ENCODE results near the gene PIEZO1. TPM values are rescaled to one million over a fixed set of nuclear protein-coding genes. Genes with fewer than 3 reads are reported as not detected.

The PIEZO1 gene
- total RNA-seq, 5 donors from 2014 or later (not counting 1 experiment from before 2014, with no cell fraction given): 139 to 274 (median 240) TPM

GRCh38 chr16:88712362-88712979, 72.5 kb downstream of the PIEZO1 start:
- CTCF ChIA-PET: no interaction called here

DNA sequence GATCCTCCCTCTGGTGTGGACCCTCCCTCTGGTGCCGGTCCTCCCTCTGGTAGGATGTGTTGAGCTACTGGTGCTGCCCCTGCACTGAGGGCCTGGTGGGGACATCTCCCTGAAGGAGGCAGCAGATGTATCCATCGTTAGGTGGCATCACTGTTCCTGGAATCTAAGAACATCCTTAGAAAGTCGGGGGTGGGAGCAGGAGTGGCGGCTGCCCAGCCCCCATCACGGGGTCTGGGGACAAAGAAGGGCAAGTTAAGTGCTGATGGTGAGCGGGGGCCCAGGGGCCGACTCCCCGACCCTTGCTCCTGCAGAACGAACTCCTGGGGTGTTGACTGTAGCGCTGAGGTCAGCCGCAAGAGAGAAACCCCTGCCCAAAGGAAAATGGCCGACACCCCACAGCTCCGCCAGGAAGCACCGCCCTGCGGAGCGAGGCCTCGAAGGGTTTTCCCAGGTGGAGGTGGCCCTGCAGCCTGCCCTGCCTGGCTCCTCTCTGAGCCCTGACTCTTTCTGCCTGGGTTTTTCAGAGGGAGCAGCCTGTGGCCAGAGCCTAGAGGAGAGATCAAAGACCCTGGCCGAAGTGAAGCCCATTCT, 73.2 kb downstream of the PIEZO1 start:
- no peaks in the 10 kb centered on the region for H3K27me3 Mint-ChIP-seq
- no peaks in the 10 kb centered on the region for H3K9me3 ChIP-seq
- H3K4me3 Mint-ChIP-seq: no peak overlapping the region
- no peaks in the 10 kb centered on the region for H3K27me3 ChIP-seq (replicated peaks in 1 of 2; ENCODE audit: control insufficient read depth in 2 of 2, extremely low read depth in 1 of 2, insufficient read depth in 2 of 2, low read length in 1 of 2)
- H3K4me1 Mint-ChIP-seq: peaks cover 10 to 18% (median 10%) of the 10 kb centered on the region in 3 donors
- CTCF ChIA-PET: no interaction called here
- 89% methylated on average over 15 of the region's 18 CpGs for WGBS (ENCODE audit: insufficient coverage)
- peaks cover 8 to 26% of the 10 kb centered on the region in 2 experiments for H3K4me1 ChIP-seq (ENCODE audit: control insufficient read depth in 1 of 2, extremely low read depth in 1 of 2, insufficient read depth in 2 of 2, low read length in 2 of 2)
- no peaks in the 10 kb centered on the region for H3K36me3 Mint-ChIP-seq
- DNase-seq (no peak), ATAC-seq (replicated peaks in 1 of 4) (no peak)
- no peak overlapping the region for H3K27ac ChIP-seq (ENCODE audit: low read length)
- H3K4me3 ChIP-seq (ENCODE audit: control insufficient read depth in 1 of 2, extremely low read depth in 1 of 2, low read length in 1 of 2): no peak overlapping the region
- no peaks in the 10 kb centered on the region for H3K9me3 Mint-ChIP-seq
- H3K36me3 ChIP-seq (ENCODE audit: control insufficient read depth in 2 of 2, extremely low read depth in 1 of 2, insufficient read depth in 1 of 2, low read length in 1 of 2): peaks cover 20 to 47% of the 10 kb centered on the region in 2 donors
- peak overlapping the region; percentile 22 to 39 for H3K27ac Mint-ChIP-seq
- POLR2A ChIA-PET: no interaction called here

More at GRCh38 chr16:88712362-88712979, 72.5 kb downstream of the PIEZO1 start:
- H3K4me3 ChIP-seq (ENCODE audit: control insufficient read depth in 1 of 2, extremely low read depth in 1 of 2, low read length in 1 of 2): no peak overlapping the region
- Mint-ChIP-seq H3K9me3 (no peaks in the 10 kb centered on the region), H3K27me3 (no peaks in the 10 kb centered on the region), H3K4me3 (no peak overlapping the region), H3K4me1 (peaks cover 3 to 12% (median 4%) of the 10 kb centered on the region in 3 donors), H3K27ac (peak overlapping the region in 1 of 2 donors; percentile 16), H3K36me3 (peaks cover 5% of the 10 kb centered on the region)
- H3K27me3 ChIP-seq (replicated peaks in 1 of 2; ENCODE audit: control insufficient read depth in 2 of 2, extremely low read depth in 1 of 2, insufficient read depth in 2 of 2, low read length in 1 of 2): no peaks in the 10 kb centered on the region
- POLR2A ChIA-PET: interaction anchor here in 1 of 2 donors (0.8 kb wide), 1 partner anchor 62 kb away, joined by 7 read pairs; no protein-coding TSS in a partner anchor
- H3K27ac ChIP-seq (ENCODE audit: low read length): no peak overlapping the region
- H3K4me1 ChIP-seq (ENCODE audit: control insufficient read depth in 1 of 2, extremely low read depth in 1 of 2, insufficient read depth in 2 of 2, low read length in 2 of 2): peaks cover 2 to 20% of the 10 kb centered on the region in 2 experiments
- H3K36me3 ChIP-seq (ENCODE audit: control insufficient read depth in 2 of 2, extremely low read depth in 1 of 2, insufficient read depth in 1 of 2, low read length in 1 of 2): peaks cover 20 to 53% of the 10 kb centered on the region in 2 donors
- no peaks in the 10 kb centered on the region for H3K9me3 ChIP-seq
- DNase-seq: no peak
- WGBS (ENCODE audit: insufficient coverage): 86% methylated on average over 20 of the region's 25 CpGs
- no peak for ATAC-seq (replicated peaks in 1 of 4)

- no peaks in the 10 kb centered on the region for H3K36me3 Mint-ChIP-seq
- Histone ChIP-seq H3K27me3 (replicated peaks in 1 of 2; ENCODE audit: control insufficient read depth in 2 of 2, extremely low read depth in 1 of 2, insufficient read depth in 2 of 2, low read length in 1 of 2) (no peaks in the 10 kb centered on the region), H3K4me1 (ENCODE audit: control insufficient read depth in 1 of 2, extremely low read depth in 1 of 2, insufficient read depth in 2 of 2, low read length in 2 of 2) (peaks cover 9 to 30% of the 10 kb centered on the region in 2 experiments), H3K4me3 (ENCODE audit: control insufficient read depth in 1 of 2, extremely low read depth in 1 of 2, low read length in 1 of 2) (no peak overlapping the region), H3K9me3 (no peaks in the 10 kb centered on the region), H3K36me3 (ENCODE audit: control insufficient read depth in 2 of 2, extremely low read depth in 1 of 2, insufficient read depth in 1 of 2, low read length in 1 of 2) (peaks cover 18 to 34% of the 10 kb centered on the region in 2 donors), H3K27ac (ENCODE audit: low read length) (no peak overlapping the region)
- ATAC-seq (replicated peaks in 1 of 4) (no peak), DNase-seq (no peak)
- H3K27me3 Mint-ChIP-seq: no peaks in the 10 kb centered on the region
- CTCF ChIA-PET: no interaction called here
- WGBS (ENCODE audit: insufficient coverage): 86% methylated on average over 15 of the region's 16 CpGs
- no peaks in the 10 kb centered on the region for H3K9me3 Mint-ChIP-seq
- POLR2A ChIA-PET: interaction anchor here in 1 of 2 donors (0.6 kb wide), 1 partner anchor 217 kb away, joined by 4 read pairs; no protein-coding TSS in a partner anchor
- no peak overlapping the region for H3K27ac Mint-ChIP-seq
- no peak overlapping the region for H3K4me3 Mint-ChIP-seq
- H3K4me1 Mint-ChIP-seq: peaks cover 10 to 20% (median 10%) of the 10 kb centered on the region in 3 donors
Observed at GRCh38 chr16:88710556-88710955, 74.5 kb downstream of the PIEZO1 start.

- H3K4me1 Mint-ChIP-seq: peaks cover 43 to 51% (median 43%) of the 10 kb centered on the region in 3 donors
- peak overlapping the region; percentile 74 to 81 for H3K27ac Mint-ChIP-seq
- Histone ChIP-seq H3K27me3 (replicated peaks in 1 of 2; ENCODE audit: control insufficient read depth in 2 of 2, extremely low read depth in 1 of 2, insufficient read depth in 2 of 2, low read length in 1 of 2) (no peaks in the 10 kb centered on the region), H3K4me3 (ENCODE audit: control insufficient read depth in 1 of 2, extremely low read depth in 1 of 2, low read length in 1 of 2) (peak overlapping the region; percentile 85 to 88), H3K27ac (ENCODE audit: low read length) (peak overlapping the region; percentile 77), H3K4me1 (ENCODE audit: control insufficient read depth in 1 of 2, extremely low read depth in 1 of 2, insufficient read depth in 2 of 2, low read length in 2 of 2) (peaks cover 19 to 60% of the 10 kb centered on the region in 2 experiments), H3K36me3 (ENCODE audit: control insufficient read depth in 2 of 2, extremely low read depth in 1 of 2, insufficient read depth in 1 of 2, low read length in 1 of 2) (peaks cover 3 to 16% of the 10 kb centered on the region in 2 donors), H3K9me3 (no peaks in the 10 kb centered on the region)
- DNase-seq: peak in 1 of 35 experiments; percentile 40
- H3K9me3 Mint-ChIP-seq: no peaks in the 10 kb centered on the region
- ChIA-PET CTCF (interaction anchor here in 1 of 2 donors (0.6 kb wide), 1 partner anchor 137 kb away, joined by 3 read pairs; the partner anchor contains the start of gene ZC3H18), POLR2A (no interaction called here)
- peak overlapping the region; percentile 75 to 78 (median 77) for H3K4me3 Mint-ChIP-seq
- no peaks in the 10 kb centered on the region for H3K27me3 Mint-ChIP-seq
- H3K36me3 Mint-ChIP-seq: peaks cover 3% of the 10 kb centered on the region
- WGBS (ENCODE audit: insufficient coverage): 47% methylated on average over 5 of the region's 17 CpGs
- ATAC-seq (replicated peaks in 1 of 4): no peak
Observed at GRCh38 chr16:88706965-88707826, 77.8 kb downstream of the PIEZO1 start.

- Histone ChIP-seq H3K4me1 (ENCODE audit: control insufficient read depth in 1 of 2, extremely low read depth in 1 of 2, insufficient read depth in 2 of 2, low read length in 2 of 2) (peaks cover 19 to 68% of the 10 kb centered on the region in 2 experiments), H3K9me3 (no peaks in the 10 kb centered on the region), H3K27me3 (replicated peaks in 1 of 2; ENCODE audit: control insufficient read depth in 2 of 2, extremely low read depth in 1 of 2, insufficient read depth in 2 of 2, low read length in 1 of 2) (no peaks in the 10 kb centered on the region), H3K4me3 (ENCODE audit: control insufficient read depth in 1 of 2, extremely low read depth in 1 of 2, low read length in 1 of 2) (peak within 1 kb of the TSS; percentile 87 to 88), H3K27ac (ENCODE audit: low read length) (peak within 1 kb of the TSS; percentile 92), H3K36me3 (ENCODE audit: control insufficient read depth in 2 of 2, extremely low read depth in 1 of 2, insufficient read depth in 1 of 2, low read length in 1 of 2) (peaks cover 3 to 17% of the 10 kb centered on the region in 2 donors)
- Mint-ChIP-seq H3K4me1 (peaks cover 48 to 58% (median 50%) of the 10 kb centered on the region in 3 donors), H3K9me3 (no peaks in the 10 kb centered on the region), H3K4me3 (peak within 1 kb of the TSS; percentile 90 to 99 (median 94)), H3K27me3 (no peaks in the 10 kb centered on the region), H3K36me3 (peaks cover 3% of the 10 kb centered on the region), H3K27ac (peak within 1 kb of the TSS; percentile 97)
- under 1% methylated on average over 86 of the region's 86 CpGs for WGBS (ENCODE audit: insufficient coverage)
- ChIA-PET CTCF (interaction anchor here in 1 of 2 donors (0.6 kb wide), 1 partner anchor 25 kb away, joined by 3 read pairs; no protein-coding TSS in a partner anchor), POLR2A (no interaction called here)
- DNase-seq: peak; percentile 80 to 98 (median 89)
- peak; percentile 61 to 75 (median 68) for ATAC-seq (replicated peaks in 1 of 4)
Observed at GRCh38 chr16:88706229-88706964, 78.6 kb downstream of the PIEZO1 start, which contains the start of the genes CTU2 and RNF166. TSS of gene CTU2 (plus strand) at chr16:88706503. CDS start at chr16:88706531, 28 bp downstream. TSS of gene RNF166 (minus strand) at chr16:88706408. CDS start at chr16:88706325, 83 bp downstream.
